ENCODE data around the gene IVD. TPM values are rescaled to one million over a fixed set of nuclear protein-coding genes. Genes with fewer than 3 reads are reported as not detected.

The IVD gene
- polyA plus RNA-seq, 1 donor (not counting 4 experiments of a cell fraction or from before 2014, with no cell fraction given) = 13.0 TPM

DNA sequence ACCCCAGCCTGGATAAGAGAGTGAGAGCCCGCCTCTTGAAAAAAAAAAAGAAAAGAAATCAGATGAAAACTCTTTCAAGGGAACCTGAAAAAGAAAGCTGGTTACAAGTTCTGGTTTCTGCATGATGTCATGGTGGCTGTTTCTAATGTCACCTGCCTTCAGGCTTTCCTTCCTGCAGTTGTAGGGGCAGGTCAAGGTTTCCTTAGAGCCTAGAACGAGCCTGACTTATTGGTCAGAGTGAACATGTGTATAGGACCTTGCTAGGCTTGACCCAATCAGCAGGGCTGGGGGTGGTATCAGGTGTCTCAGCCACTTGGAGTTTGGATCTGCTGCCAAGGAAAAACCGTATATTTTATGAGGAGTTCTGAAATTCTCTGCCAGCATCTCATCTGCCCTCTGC is 3.8 kb downstream of the IVD start:
- Histone ChIP-seq H3K4me1 (ENCODE audit: control insufficient read depth, extremely low read depth, insufficient read depth, low read length) (peaks cover 11% of the 10 kb centered on the region), H3K79me2 (ENCODE audit: control insufficient read depth, insufficient read depth, low read length) (no peaks in the 10 kb centered on the region), H3K9ac (ENCODE audit: control insufficient read depth, extremely low read depth, insufficient read depth, low read length) (no peak overlapping the region), H3K9me1 (ENCODE audit: control insufficient read depth, extremely low read depth, insufficient read depth, low read length) (no peaks in the 10 kb centered on the region), H2AFZ (ENCODE audit: control insufficient read depth, low read length) (no peak overlapping the region), H3K4me2 (ENCODE audit: control insufficient read depth, extremely low read depth, insufficient read depth, low read depth, low read length) (no peak overlapping the region), H4K20me1 (ENCODE audit: control insufficient read depth, extremely low read depth, insufficient read depth, low read length) (no peaks in the 10 kb centered on the region), H3K9me3 (ENCODE audit: control insufficient read depth, low read depth, low read length) (no peaks in the 10 kb centered on the region), H3K27ac (ENCODE audit: control insufficient read depth, insufficient read depth, low read length) (no peak overlapping the region), H3K36me3 (ENCODE audit: control insufficient read depth in 2 of 2, extremely low read depth in 1 of 2, insufficient read depth in 2 of 2, low read length in 2 of 2) (peaks cover 7 to 14% of the 10 kb centered on the region in 2 experiments), H3K27me3 (ENCODE audit: control insufficient read depth, extremely low read depth, insufficient read depth, low read length) (no peaks in the 10 kb centered on the region), H3K4me3 (ENCODE audit: control insufficient read depth in 2 of 3, extremely low read depth in 1 of 3, insufficient read depth in 2 of 3, low read depth in 1 of 3, low read length in 3 of 3) (no peak overlapping the region)
- no peak for DNase-seq (ENCODE audit: low read depth, low spot score)
- no peak for FAIRE-seq
- TF ChIP-seq, protein P1, sequence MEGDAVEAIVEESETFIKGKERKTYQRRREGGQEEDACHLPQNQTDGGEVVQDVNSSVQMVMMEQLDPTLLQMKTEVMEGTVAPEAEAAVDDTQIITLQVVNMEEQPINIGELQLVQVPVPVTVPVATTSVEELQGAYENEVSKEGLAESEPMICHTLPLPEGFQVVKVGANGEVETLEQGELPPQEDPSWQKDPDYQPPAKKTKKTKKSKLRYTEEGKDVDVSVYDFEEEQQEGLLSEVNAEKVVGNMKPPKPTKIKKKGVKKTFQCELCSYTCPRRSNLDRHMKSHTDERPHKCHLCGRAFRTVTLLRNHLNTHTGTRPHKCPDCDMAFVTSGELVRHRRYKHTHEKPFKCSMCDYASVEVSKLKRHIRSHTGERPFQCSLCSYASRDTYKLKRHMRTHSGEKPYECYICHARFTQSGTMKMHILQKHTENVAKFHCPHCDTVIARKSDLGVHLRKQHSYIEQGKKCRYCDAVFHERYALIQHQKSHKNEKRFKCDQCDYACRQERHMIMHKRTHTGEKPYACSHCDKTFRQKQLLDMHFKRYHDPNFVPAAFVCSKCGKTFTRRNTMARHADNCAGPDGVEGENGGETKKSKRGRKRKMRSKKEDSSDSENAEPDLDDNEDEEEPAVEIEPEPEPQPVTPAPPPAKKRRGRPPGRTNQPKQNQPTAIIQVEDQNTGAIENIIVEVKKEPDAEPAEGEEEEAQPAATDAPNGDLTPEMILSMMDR (optimal IDR thresholded peaks at IDR 0.05 in 1 of 3, IDR thresholded peaks at IDR 0.05 in 1 of 3, conservative IDR thresholded peaks at IDR 0.05 in 1 of 3; ENCODE audit: extremely low read depth in 1 of 3, insufficient read depth in 2 of 3, low read length in 3 of 3) = no peak
- no peak for TF ChIP-seq EZH2 (IDR thresholded peaks at IDR 0.05; ENCODE audit: low read length)
- dilution Hi-C loops (cut with MboI; ENCODE audit: extremely low pct_ligation_motif_present, low sequenced_read_pairs) = no loop called here

DNA sequence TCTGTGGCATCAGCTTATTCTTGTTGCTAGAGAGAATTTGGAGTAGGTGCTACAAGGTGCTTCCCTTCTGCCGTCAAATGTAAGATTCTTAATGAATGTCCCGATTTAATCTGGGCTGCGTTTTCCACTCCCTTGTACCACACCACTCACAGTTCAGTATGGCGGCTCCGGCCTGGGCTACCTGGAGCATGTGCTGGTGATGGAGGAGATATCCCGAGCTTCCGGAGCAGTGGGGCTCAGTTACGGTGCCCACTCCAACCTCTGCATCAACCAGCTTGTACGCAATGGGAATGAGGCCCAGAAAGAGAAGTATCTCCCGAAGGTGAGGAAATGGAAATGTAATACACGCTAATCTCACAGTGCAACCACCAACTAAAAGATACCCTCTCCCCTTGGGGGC is 4.9 kb downstream of the IVD start:
- DNase-seq (ENCODE audit: low read depth, low spot score) (no peak), FAIRE-seq (no peak)
- no peak overlapping the region for H3K4me3 ChIP-seq (ENCODE audit: control insufficient read depth in 2 of 3, extremely low read depth in 1 of 3, insufficient read depth in 2 of 3, low read depth in 1 of 3, low read length in 3 of 3)
- H4K20me1 ChIP-seq (ENCODE audit: control insufficient read depth, extremely low read depth, insufficient read depth, low read length) = no peaks in the 10 kb centered on the region
- peaks cover 10 to 16% of the 10 kb centered on the region in 2 experiments for H3K36me3 ChIP-seq (ENCODE audit: control insufficient read depth in 2 of 2, extremely low read depth in 1 of 2, insufficient read depth in 2 of 2, low read length in 2 of 2)
- no peak for TF ChIP-seq EZH2 (IDR thresholded peaks at IDR 0.05; ENCODE audit: low read length)
- TF ChIP-seq, protein P1 (optimal IDR thresholded peaks at IDR 0.05 in 1 of 3, IDR thresholded peaks at IDR 0.05 in 1 of 3, conservative IDR thresholded peaks at IDR 0.05 in 1 of 3; ENCODE audit: extremely low read depth in 1 of 3, insufficient read depth in 2 of 3, low read length in 3 of 3) = no peak
- H3K79me2 ChIP-seq (ENCODE audit: control insufficient read depth, insufficient read depth, low read length) = no peaks in the 10 kb centered on the region
- H3K9me3 ChIP-seq (ENCODE audit: control insufficient read depth, low read depth, low read length) = no peaks in the 10 kb centered on the region
- no peaks in the 10 kb centered on the region for H3K27me3 ChIP-seq (ENCODE audit: control insufficient read depth, extremely low read depth, insufficient read depth, low read length)
- H3K9ac ChIP-seq (ENCODE audit: control insufficient read depth, extremely low read depth, insufficient read depth, low read length) = no peak overlapping the region
- H3K9me1 ChIP-seq (ENCODE audit: control insufficient read depth, extremely low read depth, insufficient read depth, low read length) = no peaks in the 10 kb centered on the region
- no peak overlapping the region for H3K4me2 ChIP-seq (ENCODE audit: control insufficient read depth, extremely low read depth, insufficient read depth, low read depth, low read length)
- H3K27ac ChIP-seq (ENCODE audit: control insufficient read depth, insufficient read depth, low read length) = no peak overlapping the region
- no peak overlapping the region for H2AFZ ChIP-seq (ENCODE audit: control insufficient read depth, low read length)
- peaks cover 1% of the 10 kb centered on the region for H3K4me1 ChIP-seq (ENCODE audit: control insufficient read depth, extremely low read depth, insufficient read depth, low read length)
- dilution Hi-C loops (cut with MboI; ENCODE audit: extremely low pct_ligation_motif_present, low sequenced_read_pairs) = no loop called here

Data from keratinocyte (primary cell).